Muscle layer of colon (tissue), 2 donors: ENCODE measurements around the gene COL25A1.
"Not testable (repeated sequence)": the region's sequence is repeated elsewhere in the genome, so short reads cannot be mapped to it uniquely, and the experiment has no call there.

Experiments
- H3K27ac ChIP-seq: one replicate; pipeline ENCODE4 v1.7.0; 2013; ENCODE audit warnings: low read depth, mild to moderate bottlenecking, low read length, moderate library complexity
- H3K27me3 ChIP-seq, 2 donors: one replicate each; pipeline ENCODE4 v1.7.0; 2013; ENCODE audit warnings: low read length in 2 of 2, mild to moderate bottlenecking in 2 of 2; ENCODE audit not compliant: insufficient read depth in 2 of 2, control insufficient read depth in 1 of 2
- H3K36me3 ChIP-seq: one replicate; pipeline ENCODE4 v1.7.0; 2013; ENCODE audit warnings: mild to moderate bottlenecking, low read length; ENCODE audit not compliant: insufficient read depth
- H3K4me1 ChIP-seq: one replicate; pipeline ENCODE4 v1.7.0; 2013; ENCODE audit warnings: mild to moderate bottlenecking, low read length; ENCODE audit not compliant: insufficient read depth
- H3K4me3 ChIP-seq, 2 donors: one replicate each; pipeline ENCODE4 v1.7.0; 2013; ENCODE audit warnings: low read length in 2 of 2, low read depth in 1 of 2, mild to moderate bottlenecking in 1 of 2, moderate library complexity in 1 of 2
- H3K9ac ChIP-seq: one replicate; pipeline ENCODE4 v1.7.0; 2013; ENCODE audit warnings: low read length
- H3K9me3 ChIP-seq: one replicate; pipeline ENCODE4 v1.7.0; 2013; ENCODE audit warnings: mild to moderate bottlenecking, low read length
- donor health status: abdominal sarcoma.
- donor health status: Adenocarcinoma of cecum.

COL25A1 gene

DNA sequence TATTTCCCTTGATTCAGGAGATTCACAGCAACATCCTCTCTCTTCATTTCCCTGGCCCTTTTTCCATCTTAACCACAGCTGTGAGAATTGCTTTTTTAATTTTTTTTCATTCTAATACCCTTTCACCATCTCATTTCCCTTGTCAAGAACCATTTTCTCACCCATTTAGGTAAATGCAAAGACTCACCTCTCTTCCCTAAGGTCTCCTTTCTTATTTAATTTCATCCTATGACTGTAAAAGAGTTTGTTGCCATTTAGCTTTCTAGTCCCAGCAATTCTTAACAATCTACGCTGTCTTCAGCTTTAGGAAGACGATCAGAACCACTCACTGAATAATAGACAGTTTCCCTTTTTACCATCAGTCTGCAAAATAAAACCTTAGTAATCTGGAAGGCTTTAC, 298.5 kb downstream of the COL25A1 start:
- no peak overlapping the region for H3K4me3 ChIP-seq
- no peak overlapping the region for H3K9ac ChIP-seq
- H3K4me1 ChIP-seq: no peaks in the 10 kb centered on the region
- H3K27ac ChIP-seq: no peak overlapping the region
- no peaks in the 10 kb centered on the region for H3K27me3 ChIP-seq
- no peaks in the 10 kb centered on the region for H3K9me3 ChIP-seq
- no peaks in the 10 kb centered on the region for H3K36me3 ChIP-seq

DNA sequence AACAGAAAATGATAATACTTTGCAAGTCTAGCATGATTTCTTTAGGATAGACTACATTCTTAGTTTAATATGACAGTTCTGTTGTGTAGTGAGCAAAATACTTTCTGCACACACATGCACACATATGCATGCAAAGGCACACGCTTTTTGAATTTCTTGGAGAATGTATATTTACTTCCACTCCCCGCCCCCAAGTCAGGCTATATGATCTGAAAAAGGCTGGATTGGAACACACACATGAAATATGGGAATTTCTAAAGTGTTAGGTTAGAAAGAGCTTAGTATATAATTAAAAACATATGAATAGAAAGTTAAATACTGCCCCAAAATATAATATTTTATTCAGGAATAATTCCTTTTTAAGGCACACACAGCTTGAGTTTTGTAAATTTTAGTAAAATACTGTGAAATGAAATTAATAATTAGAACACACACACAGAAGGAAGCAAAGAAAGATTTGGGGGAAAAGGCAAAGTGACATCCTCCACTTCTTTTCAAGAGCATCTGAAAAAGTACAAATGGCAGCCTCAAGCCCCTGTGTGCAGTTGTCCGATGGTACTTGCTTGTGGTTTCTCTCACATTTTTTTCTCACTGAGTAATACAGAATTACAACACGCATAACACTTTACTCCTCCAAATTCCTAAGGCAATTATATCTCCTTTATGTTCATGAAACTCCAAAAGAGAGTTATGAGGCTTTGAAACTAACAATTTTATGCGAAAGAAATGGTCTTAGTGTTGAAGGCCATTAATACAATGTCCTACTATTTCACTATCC, 310.7 kb downstream of the COL25A1 start:
- Histone ChIP-seq H3K9ac (no peak overlapping the region), H3K27ac (no peak overlapping the region), H3K4me3 (no peak overlapping the region), H3K9me3 (no peaks in the 10 kb centered on the region), H3K27me3 (no peaks in the 10 kb centered on the region), H3K36me3 (no peaks in the 10 kb centered on the region), H3K4me1 (no peaks in the 10 kb centered on the region)

- Histone ChIP-seq H3K9ac (no peak overlapping the region), H3K27ac (no peak overlapping the region), H3K4me3 (no peak overlapping the region), H3K4me1 (no peaks in the 10 kb centered on the region), H3K9me3 (no peaks in the 10 kb centered on the region), H3K36me3 (no peaks in the 10 kb centered on the region), H3K27me3 (no peaks in the 10 kb centered on the region)
Observed at GRCh38 chr4:108988464-108989195, 313.8 kb downstream of the COL25A1 start.

DNA sequence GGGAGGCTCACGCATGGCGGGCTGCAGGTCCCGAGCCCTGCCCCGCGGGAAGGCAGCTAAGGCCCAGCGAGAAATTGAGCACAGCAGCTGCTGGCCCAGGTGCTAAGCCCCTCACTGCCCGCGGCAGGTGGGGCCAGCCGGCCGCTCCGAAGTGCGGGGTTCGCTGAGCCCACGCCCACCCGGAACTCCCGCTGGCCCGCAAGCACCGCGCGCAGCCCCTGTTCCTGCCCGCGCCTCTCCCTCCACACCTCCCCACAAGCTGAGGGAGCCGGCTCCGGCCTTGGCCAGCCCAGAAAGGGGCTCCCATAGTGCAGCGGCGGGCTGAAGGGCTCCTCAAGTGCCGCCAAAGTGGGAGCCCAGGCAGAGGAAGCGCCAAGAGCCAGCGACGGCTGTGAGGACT, 318.0 kb downstream of the COL25A1 start:
- H3K27me3 ChIP-seq, H3K27ac ChIP-seq, H3K9ac ChIP-seq, H3K36me3 ChIP-seq, H3K9me3 ChIP-seq, H3K4me1 ChIP-seq, H3K4me3 ChIP-seq: not testable (repeated sequence)

DNA sequence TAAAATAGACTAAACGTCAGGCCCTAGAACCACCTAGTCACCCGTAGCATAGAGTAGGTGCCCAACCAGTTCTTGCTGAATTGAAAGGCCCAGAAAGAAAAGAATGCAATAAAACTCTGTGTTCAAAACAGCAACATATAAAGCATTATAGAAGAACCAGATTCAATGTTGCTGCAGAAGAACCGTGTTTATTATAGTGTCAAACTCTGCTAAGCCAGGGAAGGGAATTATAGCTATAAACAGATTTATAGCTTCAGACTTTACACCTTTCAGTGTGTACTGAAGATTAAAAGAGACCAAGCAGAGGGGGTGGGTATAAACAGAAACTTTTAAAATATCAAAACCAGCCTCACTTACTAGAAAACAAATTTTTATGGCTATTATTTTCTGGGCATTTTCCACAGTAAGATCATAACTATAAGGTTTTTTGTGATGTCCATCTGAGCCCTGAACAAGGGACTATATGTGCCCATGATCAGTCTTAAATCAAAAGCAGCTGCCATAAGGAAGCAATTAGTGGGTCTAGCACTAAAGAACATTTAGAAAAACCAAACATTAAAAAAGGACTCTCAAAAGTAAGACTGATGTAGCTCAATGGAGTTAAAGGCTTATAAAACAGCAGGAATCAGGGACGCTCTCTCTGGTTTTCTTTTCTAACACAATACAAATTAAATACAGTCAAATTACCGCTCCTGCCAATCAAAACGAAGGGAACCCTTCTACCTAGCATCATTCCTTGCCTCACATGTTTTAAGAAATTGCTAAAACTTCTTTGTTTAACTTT, 319.9 kb downstream of the COL25A1 start:
- Histone ChIP-seq H3K27ac (no peak overlapping the region), H3K9me3 (no peaks in the 10 kb centered on the region), H3K27me3 (no peaks in the 10 kb centered on the region), H3K4me3 (no peak overlapping the region), H3K4me1 (no peaks in the 10 kb centered on the region), H3K9ac (no peak overlapping the region), H3K36me3 (no peaks in the 10 kb centered on the region)

GRCh38 chr4:108980455-108981239, 321.8 kb downstream of the COL25A1 start:
- H3K9me3 ChIP-seq: no peaks in the 10 kb centered on the region
- no peaks in the 10 kb centered on the region for H3K27me3 ChIP-seq
- no peaks in the 10 kb centered on the region for H3K36me3 ChIP-seq
- no peak overlapping the region for H3K4me3 ChIP-seq
- no peak overlapping the region for H3K9ac ChIP-seq
- H3K4me1 ChIP-seq: no peaks in the 10 kb centered on the region
- H3K27ac ChIP-seq: no peak overlapping the region

DNA sequence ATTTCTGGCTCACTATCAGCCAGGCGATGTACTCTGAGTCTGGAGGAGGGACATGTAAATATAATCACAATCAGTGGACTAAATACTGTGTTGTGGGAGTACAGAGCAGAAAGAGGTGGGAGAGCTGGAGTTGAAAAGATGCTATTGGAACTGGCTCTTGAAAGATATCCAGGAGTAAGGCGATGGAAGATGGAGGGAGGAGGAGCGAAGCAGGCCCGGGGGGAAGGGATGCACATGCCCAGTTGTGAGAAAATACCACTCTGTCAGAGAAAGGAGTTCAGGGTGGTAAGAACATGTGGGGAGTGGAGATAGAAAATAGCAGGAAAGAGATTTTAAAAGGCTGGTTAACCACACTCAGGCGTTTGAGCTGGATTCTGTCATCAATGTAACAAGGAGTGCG, 322.7 kb downstream of the COL25A1 start:
- Histone ChIP-seq H3K36me3 (no peaks in the 10 kb centered on the region), H3K9me3 (no peaks in the 10 kb centered on the region), H3K27ac (no peak overlapping the region), H3K27me3 (no peaks in the 10 kb centered on the region), H3K4me1 (no peaks in the 10 kb centered on the region), H3K4me3 (no peak overlapping the region), H3K9ac (no peak overlapping the region)

DNA sequence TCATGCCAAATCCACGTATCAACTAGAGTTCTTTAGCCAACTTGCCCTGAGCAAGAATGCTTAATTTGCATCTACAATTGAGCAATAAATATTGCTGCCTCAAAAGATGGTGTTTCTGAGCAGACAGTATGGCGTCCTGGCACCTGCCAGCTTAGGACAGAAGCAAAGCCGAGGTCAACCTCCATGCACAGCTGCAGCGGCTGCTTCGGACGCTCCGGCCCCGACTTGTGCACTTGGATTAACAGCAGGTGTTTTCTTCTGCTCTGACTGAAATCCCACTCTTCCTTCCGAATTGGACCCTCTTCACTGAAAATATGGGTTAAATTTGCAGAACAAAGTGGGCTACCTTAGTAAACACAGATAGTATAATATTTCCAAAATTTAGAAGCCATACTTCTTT, 324.4 kb downstream of the COL25A1 start:
- Histone ChIP-seq H3K4me3 (no peak overlapping the region), H3K9ac (no peak overlapping the region), H3K27me3 (no peaks in the 10 kb centered on the region), H3K4me1 (no peaks in the 10 kb centered on the region), H3K9me3 (no peaks in the 10 kb centered on the region), H3K27ac (no peak overlapping the region), H3K36me3 (no peaks in the 10 kb centered on the region)

DNA sequence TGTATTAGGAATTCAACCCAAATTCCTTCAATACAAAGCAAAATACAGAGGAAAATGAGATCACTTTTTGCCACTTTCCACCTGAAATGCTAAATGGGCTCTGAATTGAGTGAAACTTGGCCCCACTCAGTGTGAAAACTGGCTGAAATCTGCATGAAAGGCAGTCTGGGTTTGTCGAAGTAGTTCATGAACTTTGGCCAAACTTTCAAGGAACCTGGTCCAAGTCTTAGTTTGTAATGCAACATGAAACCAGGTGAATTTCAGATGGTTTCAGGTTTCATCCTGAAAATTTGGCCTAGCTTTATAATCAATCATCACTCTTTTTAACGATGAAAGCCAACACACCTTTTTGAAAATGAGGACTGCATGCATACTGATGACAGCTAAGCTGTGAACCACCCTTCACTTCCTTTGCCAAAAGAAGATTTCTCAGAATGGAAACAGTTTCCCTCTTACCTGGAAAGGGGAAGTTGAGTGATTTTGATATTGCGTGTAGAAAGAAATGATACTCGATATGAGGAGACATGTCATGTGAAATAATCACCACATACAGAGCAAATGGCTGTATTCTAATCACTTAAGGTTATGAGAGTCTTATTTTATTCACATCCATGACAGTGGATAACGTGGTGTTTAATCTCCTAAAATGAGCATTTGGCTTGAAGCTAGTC, 329.7 kb downstream of the COL25A1 start:
- H3K27me3 ChIP-seq: no peaks in the 10 kb centered on the region

DNA sequence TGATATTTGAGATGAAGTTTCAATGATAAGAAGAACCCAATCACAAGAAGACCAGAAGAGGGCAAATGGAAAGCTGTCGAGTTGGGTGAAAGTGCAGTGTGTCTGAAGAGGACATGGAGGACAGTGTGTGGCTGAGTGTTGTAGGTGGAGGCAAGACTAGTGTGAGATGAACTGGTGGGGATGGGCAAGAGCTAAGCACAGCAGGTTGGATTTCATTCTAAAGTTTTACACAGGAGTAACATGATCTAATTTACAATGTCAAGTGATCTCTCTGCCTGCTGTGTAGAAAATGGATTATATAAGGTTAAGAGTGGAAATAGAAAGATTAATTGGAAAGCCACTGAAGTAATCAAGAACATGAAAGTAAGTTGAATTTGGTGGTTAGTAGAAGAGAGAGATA, 331.0 kb downstream of the COL25A1 start:
- Histone ChIP-seq H3K36me3 (no peaks in the 10 kb centered on the region), H3K9me3 (no peaks in the 10 kb centered on the region), H3K27ac (no peak overlapping the region), H3K27me3 (no peaks in the 10 kb centered on the region), H3K4me3 (no peak overlapping the region), H3K9ac (no peak overlapping the region), H3K4me1 (no peaks in the 10 kb centered on the region)

More for the DNA sequence above, 329.7 kb downstream of the COL25A1 start:
- no peak overlapping the region for H3K27ac ChIP-seq
- H3K9me3 ChIP-seq: no peaks in the 10 kb centered on the region
- no peak overlapping the region for H3K9ac ChIP-seq
- H3K4me3 ChIP-seq: no peak overlapping the region
- no peaks in the 10 kb centered on the region for H3K4me1 ChIP-seq
- H3K36me3 ChIP-seq: no peaks in the 10 kb centered on the region
